AG04449 (cell line): ENCODE measurements around the gene DOCK1.

Experiments used
- CTCF ChIA-PET: fragments of 350-600 bp; formaldehyde crosslinking; extraction: SDS; loops from one replicate; lab custom pipeline; 2021; ENCODE audit warnings: antibody characterized with exemption; lab: Yijun Ruan, JAX
- POLR2A ChIA-PET: fragments of 400-600, 350-600 bp; formaldehyde crosslinking; extraction: SDS; loops from one replicate; lab custom pipeline; 2020; ENCODE audit warnings: antibody characterized with exemption, inconsistent platforms; lab: Yijun Ruan, JAX
- DNase-seq: peaks from one replicate; pipeline ENCODE4 v3.0.0-alpha.2; 2010; ENCODE audit warnings: low read depth, low spot score
- H3K4me3 ChIP-seq: 2 replicates; pipeline ENCODE4 v1.5.1; 2011; ENCODE audit warnings: low read depth, mild to moderate bottlenecking, control low read depth, low read length
- TF ChIP-seq, protein P1 (sequence below): IDR thresholded peaks from one replicate; pipeline ENCODE4 v1.5.1; 2011; ENCODE audit warnings: mild to moderate bottlenecking, moderate library complexity, low read length, control low read depth, inconsistent platforms; ENCODE audit not compliant: insufficient read depth; ENCODE audit errors: missing control alignments

Gene DOCK1

DNA sequence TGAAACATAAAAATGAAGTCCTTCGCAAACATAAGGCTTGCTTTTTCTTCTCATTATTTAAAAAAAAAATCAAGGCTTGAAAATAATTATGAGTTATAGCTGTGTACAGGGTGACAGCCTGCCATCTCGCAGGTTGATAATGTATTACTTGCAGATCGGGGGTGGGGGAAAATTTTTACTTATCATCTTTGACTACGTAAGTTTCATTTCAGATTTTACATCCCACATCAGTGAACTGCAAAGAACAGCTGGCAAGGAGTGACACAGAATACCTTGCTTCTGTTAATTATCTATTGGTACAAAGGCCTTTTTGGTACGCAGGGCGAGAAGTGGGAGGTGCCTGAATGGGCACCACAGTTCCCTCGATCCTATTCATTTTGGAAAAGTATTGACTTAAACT is 232.2 kb downstream of the DOCK1 start:
- CTCF ChIA-PET, result no interaction called here
- TF ChIP-seq, protein P1, sequence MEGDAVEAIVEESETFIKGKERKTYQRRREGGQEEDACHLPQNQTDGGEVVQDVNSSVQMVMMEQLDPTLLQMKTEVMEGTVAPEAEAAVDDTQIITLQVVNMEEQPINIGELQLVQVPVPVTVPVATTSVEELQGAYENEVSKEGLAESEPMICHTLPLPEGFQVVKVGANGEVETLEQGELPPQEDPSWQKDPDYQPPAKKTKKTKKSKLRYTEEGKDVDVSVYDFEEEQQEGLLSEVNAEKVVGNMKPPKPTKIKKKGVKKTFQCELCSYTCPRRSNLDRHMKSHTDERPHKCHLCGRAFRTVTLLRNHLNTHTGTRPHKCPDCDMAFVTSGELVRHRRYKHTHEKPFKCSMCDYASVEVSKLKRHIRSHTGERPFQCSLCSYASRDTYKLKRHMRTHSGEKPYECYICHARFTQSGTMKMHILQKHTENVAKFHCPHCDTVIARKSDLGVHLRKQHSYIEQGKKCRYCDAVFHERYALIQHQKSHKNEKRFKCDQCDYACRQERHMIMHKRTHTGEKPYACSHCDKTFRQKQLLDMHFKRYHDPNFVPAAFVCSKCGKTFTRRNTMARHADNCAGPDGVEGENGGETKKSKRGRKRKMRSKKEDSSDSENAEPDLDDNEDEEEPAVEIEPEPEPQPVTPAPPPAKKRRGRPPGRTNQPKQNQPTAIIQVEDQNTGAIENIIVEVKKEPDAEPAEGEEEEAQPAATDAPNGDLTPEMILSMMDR, result no peak
- DNase-seq, result no peak
- POLR2A ChIA-PET, result no interaction called here
- H3K4me3 ChIP-seq, result no peak overlapping the region

DNA sequence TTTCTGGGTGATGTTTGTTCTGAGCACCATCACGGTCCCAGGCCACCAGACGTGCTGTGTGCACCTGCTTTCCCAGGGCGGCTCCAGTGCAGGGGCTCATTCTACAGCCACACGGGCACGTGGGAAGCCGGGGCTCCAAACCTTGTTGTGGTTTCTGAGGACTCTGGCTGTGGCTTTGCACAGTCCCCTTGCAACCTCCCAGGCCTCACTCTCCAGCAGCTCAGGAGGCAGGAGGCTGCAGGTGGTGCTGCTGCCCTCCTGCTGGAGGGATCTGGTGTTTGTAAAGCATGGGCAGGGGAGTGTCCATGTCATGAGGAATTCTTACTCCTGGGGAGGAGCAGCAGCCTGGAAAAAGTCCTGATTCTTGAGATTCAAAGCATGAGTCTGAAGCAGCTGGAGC is 236.9 kb downstream of the DOCK1 start:
- no peak overlapping the region for H3K4me3 ChIP-seq
- CTCF ChIA-PET, result no interaction called here
- no peak for DNase-seq
- TF ChIP-seq, protein P1, result no peak
- POLR2A ChIA-PET, result no interaction called here

DNA sequence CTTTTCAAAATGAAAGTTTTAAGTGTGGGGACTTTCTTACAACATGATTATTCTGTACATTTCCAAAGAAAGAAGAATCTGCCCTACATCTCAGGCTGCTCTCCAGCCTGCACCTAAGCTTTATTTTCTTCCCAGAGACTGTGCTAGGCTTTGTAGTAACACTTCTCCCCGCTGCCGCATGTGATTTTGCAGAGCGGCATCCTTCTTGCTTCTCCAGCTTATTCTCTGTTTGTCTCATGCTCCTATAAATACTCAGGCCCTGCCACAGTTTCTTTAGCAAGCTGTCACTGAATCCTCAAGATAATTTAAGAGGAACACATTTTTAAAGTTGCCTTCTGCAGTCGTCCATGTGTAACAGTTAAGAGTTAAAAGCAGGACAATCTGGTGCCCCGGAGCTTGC is 237.6 kb downstream of the DOCK1 start:
- no peak for DNase-seq
- H3K4me3 ChIP-seq, result no peak overlapping the region
- TF ChIP-seq, protein P1, result no peak
- CTCF ChIA-PET, result no interaction called here
- POLR2A ChIA-PET, result no interaction called here

DNA sequence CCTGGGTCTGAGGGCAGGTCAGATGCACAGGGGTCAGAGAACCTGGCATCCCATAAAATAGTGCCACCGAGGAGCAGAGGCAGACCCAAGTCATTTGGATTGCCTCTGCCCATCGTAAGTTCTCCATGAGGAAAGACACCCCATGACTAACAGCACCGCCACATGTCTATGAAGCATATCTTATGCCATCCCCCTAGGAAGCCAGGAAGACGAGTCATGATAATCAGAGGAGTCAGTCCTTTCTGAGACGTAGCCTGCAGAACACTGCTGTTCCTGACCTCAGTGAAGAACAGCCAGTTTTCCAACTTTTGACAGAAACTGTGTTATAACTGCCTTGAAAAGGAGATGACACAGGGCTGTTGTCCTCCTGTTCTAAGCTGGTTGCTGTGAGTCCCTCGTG is 239.9 kb downstream of the DOCK1 start:
- TF ChIP-seq, protein P1, result no peak
- DNase-seq, result no peak
- no peak overlapping the region for H3K4me3 ChIP-seq
- ChIA-PET CTCF (no interaction called here), POLR2A (no interaction called here)

DNA sequence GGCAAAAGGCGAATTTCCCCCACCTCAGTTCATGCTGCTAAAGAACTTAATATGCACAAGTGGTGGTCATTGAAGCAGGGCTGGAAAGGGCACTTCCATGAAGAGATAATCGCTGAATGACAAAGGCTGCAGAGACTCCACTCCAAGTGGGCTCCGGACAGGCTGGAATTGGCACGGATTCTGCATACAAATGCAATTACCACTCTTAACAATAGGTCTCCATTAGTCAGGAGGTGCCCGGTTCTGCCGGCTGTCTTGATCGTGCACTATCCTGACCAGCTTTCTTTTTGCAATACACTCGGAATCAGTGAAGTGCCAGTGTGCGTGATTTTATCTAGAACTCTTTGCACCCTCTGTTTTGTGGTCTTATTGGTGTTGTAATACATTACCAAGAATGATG is 241.4 kb downstream of the DOCK1 start:
- DNase-seq, result no peak
- CTCF ChIA-PET, result no interaction called here
- POLR2A ChIA-PET, result no interaction called here
- TF ChIP-seq, protein P1, result no peak
- H3K4me3 ChIP-seq, result no peak overlapping the region

DNA sequence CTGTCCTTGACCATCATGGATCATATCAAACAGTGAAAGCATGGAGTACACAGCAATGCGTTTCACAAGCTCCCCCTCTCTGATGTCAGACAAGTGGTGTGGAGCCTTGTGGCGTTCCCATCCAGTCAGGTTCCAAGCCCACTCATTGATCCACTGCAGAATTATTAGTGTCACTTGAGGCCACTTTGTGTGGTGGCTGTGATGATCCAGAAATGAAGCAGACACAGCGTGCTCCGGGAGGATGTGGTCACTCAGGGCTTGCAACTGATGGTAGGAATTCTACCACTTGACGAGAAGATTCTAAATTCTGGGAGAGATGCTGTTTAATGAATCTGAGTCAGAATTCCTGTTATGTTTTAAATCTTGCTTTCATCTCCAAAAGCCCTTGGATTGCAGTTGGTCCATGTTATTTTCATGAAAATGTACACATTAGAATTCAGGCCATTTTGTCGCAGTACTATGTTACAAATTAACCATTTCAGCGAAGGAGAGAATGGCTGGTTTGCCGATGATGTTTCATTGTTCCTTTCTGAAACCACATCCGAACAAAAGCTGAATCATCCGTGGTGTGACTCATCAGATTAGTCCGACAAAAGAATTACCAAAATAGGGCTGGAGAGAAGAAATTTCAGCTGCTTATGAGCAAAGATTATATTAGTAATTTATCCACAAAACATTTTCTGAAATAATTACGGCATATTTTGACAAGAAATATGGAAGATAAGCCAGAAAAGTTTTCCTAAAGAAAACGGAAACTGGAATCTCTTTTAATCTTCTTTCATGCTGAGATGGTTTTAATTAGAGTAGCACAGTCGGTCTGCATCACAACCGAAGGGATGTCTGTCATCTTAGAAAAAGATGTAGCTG is 243.1 kb downstream of the DOCK1 start:
- no peak for DNase-seq
- TF ChIP-seq, protein P1, result no peak
- ChIA-PET POLR2A (no interaction called here), CTCF (interaction anchor here (0.6 to 1.9 kb wide), 3 partner anchors 12 to 160 kb away, joined by 3 to 5 read pairs (median 3); no protein-coding TSS in a partner anchor)
- H3K4me3 ChIP-seq, result peak overlapping the region; percentile 33
